Liver (tissue), 9 donors: ENCODE measurements around the gene ACBD7. TPM values are rescaled to one million over a fixed set of nuclear protein-coding genes. Genes with fewer than 3 reads are reported as not detected.

ENCODE experiments used
- DNase-seq: peaks from one replicate; pipeline ENCODE4 v3.0.0-alpha.2; 2017; ENCODE audit warnings: low spot score
- H3K27ac ChIP-seq, 2 donors: one replicate each; pipeline ENCODE4 v1.7.0; 2013; ENCODE audit warnings: inconsistent platforms in 2 of 2, low read length in 2 of 2, control low read depth in 1 of 2, low read depth in 1 of 2, mild to moderate bottlenecking in 1 of 2
- H3K27me3 ChIP-seq, 4 donors: one replicate each; pipeline versions ENCODE4 v1.6.1 to v1.7.0; 2013; ENCODE audit warnings: low read length in 3 of 4, inconsistent platforms in 1 of 4, mild to moderate bottlenecking in 1 of 4, moderate library complexity in 1 of 4; ENCODE audit not compliant: control insufficient read depth in 4 of 4, insufficient read depth in 4 of 4
- H3K36me3 ChIP-seq, 4 donors: one replicate each; pipeline versions ENCODE4 v1.6.1 to v1.7.0; 2013; ENCODE audit warnings: low read length in 3 of 4, mild to moderate bottlenecking in 3 of 4, low read depth in 1 of 4, moderate library complexity in 1 of 4; ENCODE audit not compliant: control insufficient read depth in 4 of 4, insufficient read depth in 3 of 4
- H3K4me1 ChIP-seq, 4 donors: one replicate each; pipeline versions ENCODE4 v1.6.1 to v1.7.0; 2013; ENCODE audit warnings: low read length in 3 of 4, mild to moderate bottlenecking in 3 of 4, moderate library complexity in 1 of 4; ENCODE audit not compliant: control insufficient read depth in 4 of 4, insufficient read depth in 4 of 4
- H3K4me3 ChIP-seq, 3 donors: one replicate each; pipeline versions ENCODE4 v1.6.1 to v1.7.0; 2013; ENCODE audit warnings: low read length in 3 of 3, control low read depth in 1 of 3, low read depth in 1 of 3, mild to moderate bottlenecking in 1 of 3
- H3K9ac ChIP-seq, 2 donors: one replicate each; pipeline ENCODE4 v1.7.0; 2013; ENCODE audit warnings: low read length in 2 of 2, mild to moderate bottlenecking in 2 of 2, moderate library complexity in 2 of 2, control low read depth in 1 of 2, low read depth in 1 of 2
- H3K9me3 ChIP-seq, 4 donors: one replicate each; pipeline versions ENCODE4 v1.6.1 to v1.7.0; 2013; ENCODE audit warnings: low read length in 3 of 4; ENCODE audit not compliant: control insufficient read depth in 4 of 4
- CTCF ChIP-seq: fragments of 150-350 bp; IDR thresholded peaks from 2 replicates; pipeline ENCODE4 v1.5.1; 2017; ENCODE audit warnings: improper control_type of control experiment, low read depth, low read length; ENCODE audit not compliant: missing input control
- EGR1 ChIP-seq, 2 donors: IDR thresholded peaks; 2 replicates each; pipeline ENCODE4 v1.6.1; 2016 to 2018; ENCODE audit warnings: antibody characterized with exemption in 2 of 2, low read depth in 2 of 2
- FOXA1 ChIP-seq: IDR thresholded peaks from 2 replicates; pipeline ENCODE4 v1.6.1; 2016; ENCODE audit warnings: antibody characterized with exemption
- FOXA2 ChIP-seq: IDR thresholded peaks from 2 replicates; pipeline ENCODE4 v1.6.1; 2016; ENCODE audit warnings: antibody characterized with exemption
- GABPA ChIP-seq, 2 donors: IDR thresholded peaks in 1 of 2; conservative IDR thresholded peaks in 1 of 2; 2 replicates each; pipeline ENCODE4 v1.6.1; 2016; ENCODE audit warnings: antibody characterized with exemption in 2 of 2, mild to moderate bottlenecking in 1 of 2, moderate library complexity in 1 of 2
- HNF4A ChIP-seq, 2 donors: conservative IDR thresholded peaks; 2 replicates each; pipeline ENCODE4 v1.6.1; 2016; ENCODE audit warnings: antibody characterized with exemption in 2 of 2, mild to moderate bottlenecking in 2 of 2
- HNF4G ChIP-seq: IDR thresholded peaks from 2 replicates; pipeline ENCODE4 v1.6.1; 2016; ENCODE audit warnings: antibody characterized with exemption
- JUND ChIP-seq, 2 donors: IDR thresholded peaks; 2 replicates each; pipeline ENCODE4 v1.6.1; 2016; ENCODE audit warnings: antibody characterized with exemption in 2 of 2
- MAX ChIP-seq: IDR thresholded peaks from 2 replicates; pipeline ENCODE4 v1.6.1; 2016; ENCODE audit warnings: antibody characterized with exemption
- NR2F2 ChIP-seq: IDR thresholded peaks from 2 replicates; pipeline ENCODE4 v1.6.1; 2016; ENCODE audit warnings: antibody characterized with exemption
- RAD21 ChIP-seq, 2 donors: IDR thresholded peaks; 2 replicates each; pipeline ENCODE4 v1.6.1; 2016; ENCODE audit warnings: antibody characterized with exemption in 2 of 2, mild to moderate bottlenecking in 2 of 2
- REST ChIP-seq: IDR thresholded peaks from 2 replicates; pipeline ENCODE4 v1.6.1; 2016; ENCODE audit warnings: antibody characterized with exemption, mild to moderate bottlenecking
- RXRA ChIP-seq, 2 donors: IDR thresholded peaks; 2 replicates each; pipeline ENCODE4 v1.6.1; 2017 to 2018; ENCODE audit warnings: antibody characterized with exemption in 2 of 2, mild to moderate bottlenecking in 1 of 2
- SP1 ChIP-seq: IDR thresholded peaks from 2 replicates; pipeline ENCODE4 v1.6.1; 2018; ENCODE audit warnings: antibody characterized with exemption, mild to moderate bottlenecking
- TAF1 ChIP-seq: conservative IDR thresholded peaks from 2 replicates; pipeline ENCODE4 v1.6.1; 2016; ENCODE audit warnings: antibody characterized with exemption, mild to moderate bottlenecking
- YY1 ChIP-seq: IDR thresholded peaks from 2 replicates; pipeline ENCODE4 v1.6.1; 2016; ENCODE audit warnings: antibody characterized with exemption, mild to moderate bottlenecking
- ZBTB33 ChIP-seq: IDR thresholded peaks from 2 replicates; pipeline ENCODE4 v1.6.1; 2016; ENCODE audit warnings: antibody characterized with exemption
- WGBS: extraction: QIAGEN DNeasy Blood & Tissue Kit; methylation state at CpG from one replicate; pipeline ENCODE4 v1.1.7; 2013; 5-methylcytosine and 5-hydroxymethylcytosine counted together
- polyA plus RNA-seq, 2 donors: library from polyadenylated mRNA; stranded (reverse) in 1 of 2; unstranded in 1 of 2; fragments of 200-250 nt in 1 of 2; fragments of >200 nt in 1 of 2; fragmentation: Nextera tagmentation in 1 of 2; extraction: Ambion mirVana in 1 of 2; gene quantifications; one replicate each; pipeline versions ENCODE4 v1.2.1 to v1.2.3, GENCODE V29; 2013 to 2015
- total RNA-seq, 2 donors: library from RNA; depleted of rRNA; stranded (reverse); fragments of >200 nt; gene quantifications; one replicate each; pipeline ENCODE4 v1.2.3, GENCODE V29; 2014
- donor health status: healthy.
- donor health status: healthy.
- donor health status: healthy.
- donor health status: healthy.
- donor health status: healthy.

Gene ACBD7
- total and polyA plus RNA-seq, 4 donors: 0.13 to 0.37 TPM; not detected in 2

GRCh38 chr10:15103513-15103912 lies 14.9 kb upstream of the ACBD7 start:
- no peaks in the 10 kb centered on the region for H3K27me3 ChIP-seq
- H3K9ac ChIP-seq: no peak overlapping the region
- peaks cover 9 to 24% (median 23%) of the 10 kb centered on the region in 4 donors for H3K36me3 ChIP-seq
- no peak overlapping the region for H3K4me3 ChIP-seq
- no peaks in the 10 kb centered on the region for H3K9me3 ChIP-seq
- peaks cover 4 to 9% (median 6%) of the 10 kb centered on the region in 4 donors for H3K4me1 ChIP-seq
- no peak for TF ChIP-seq FOXA1
- TF ChIP-seq TAF1: no peak
- no peak for TF ChIP-seq GABPA (IDR thresholded peaks at IDR 0.05 in 1 of 2, conservative IDR thresholded peaks at IDR 0.05 in 1 of 2)
- TF ChIP-seq ZBTB33: no peak
- TF ChIP-seq CTCF: no peak
- no peak for TF ChIP-seq EGR1 (IDR thresholded peaks at IDR 0.05; ENCODE audit: low read depth in 2 of 2)
- no peak for TF ChIP-seq HNF4A (conservative IDR thresholded peaks at IDR 0.05)
- no peak for TF ChIP-seq RAD21 (IDR thresholded peaks at IDR 0.05)
- no peak for TF ChIP-seq RXRA (IDR thresholded peaks at IDR 0.05)
- no peak for TF ChIP-seq REST
- TF ChIP-seq FOXA2: no peak
- no peak overlapping the region for H3K27ac ChIP-seq
- WGBS: 96% methylated on average over 9 of the region's 9 CpGs
- no peak for DNase-seq

- 66% methylated on average over 4 of the region's 4 CpGs for WGBS
- no peak overlapping the region for H3K4me3 ChIP-seq
- no peak for DNase-seq
- H3K9ac ChIP-seq: no peak overlapping the region
- H3K4me1 ChIP-seq: peaks cover 7 to 23% (median 14%) of the 10 kb centered on the region in 4 donors
- peaks cover 8 to 19% (median 17%) of the 10 kb centered on the region in 4 donors for H3K36me3 ChIP-seq
- no peak overlapping the region for H3K27ac ChIP-seq
- no peaks in the 10 kb centered on the region for H3K9me3 ChIP-seq
- H3K27me3 ChIP-seq: no peaks in the 10 kb centered on the region
- TF ChIP-seq MAX: no peak
- no peak for TF ChIP-seq JUND (IDR thresholded peaks at IDR 0.05)
- no peak for TF ChIP-seq REST
- no peak for TF ChIP-seq HNF4G
- TF ChIP-seq GABPA (IDR thresholded peaks at IDR 0.05 in 1 of 2, conservative IDR thresholded peaks at IDR 0.05 in 1 of 2): no peak
- TF ChIP-seq FOXA1: no peak
- TF ChIP-seq YY1: no peak
- no peak for TF ChIP-seq SP1
- TF ChIP-seq RAD21 (IDR thresholded peaks at IDR 0.05): no peak
- TF ChIP-seq CTCF: no peak
- TF ChIP-seq NR2F2: no peak
- TF ChIP-seq RXRA (IDR thresholded peaks at IDR 0.05): no peak
- no peak for TF ChIP-seq TAF1
These were observed 11.3 kb upstream of the ACBD7 start for GRCh38 chr10:15099886-15100285.
